Measurements from ENCODE around the gene RAMP2. TPM values are rescaled to one million over a fixed set of nuclear protein-coding genes. Genes with fewer than 3 reads are reported as not detected.

RAMP2 gene
- total RNA-seq, 1 experiment from 2014 or later = not detected

DNA sequence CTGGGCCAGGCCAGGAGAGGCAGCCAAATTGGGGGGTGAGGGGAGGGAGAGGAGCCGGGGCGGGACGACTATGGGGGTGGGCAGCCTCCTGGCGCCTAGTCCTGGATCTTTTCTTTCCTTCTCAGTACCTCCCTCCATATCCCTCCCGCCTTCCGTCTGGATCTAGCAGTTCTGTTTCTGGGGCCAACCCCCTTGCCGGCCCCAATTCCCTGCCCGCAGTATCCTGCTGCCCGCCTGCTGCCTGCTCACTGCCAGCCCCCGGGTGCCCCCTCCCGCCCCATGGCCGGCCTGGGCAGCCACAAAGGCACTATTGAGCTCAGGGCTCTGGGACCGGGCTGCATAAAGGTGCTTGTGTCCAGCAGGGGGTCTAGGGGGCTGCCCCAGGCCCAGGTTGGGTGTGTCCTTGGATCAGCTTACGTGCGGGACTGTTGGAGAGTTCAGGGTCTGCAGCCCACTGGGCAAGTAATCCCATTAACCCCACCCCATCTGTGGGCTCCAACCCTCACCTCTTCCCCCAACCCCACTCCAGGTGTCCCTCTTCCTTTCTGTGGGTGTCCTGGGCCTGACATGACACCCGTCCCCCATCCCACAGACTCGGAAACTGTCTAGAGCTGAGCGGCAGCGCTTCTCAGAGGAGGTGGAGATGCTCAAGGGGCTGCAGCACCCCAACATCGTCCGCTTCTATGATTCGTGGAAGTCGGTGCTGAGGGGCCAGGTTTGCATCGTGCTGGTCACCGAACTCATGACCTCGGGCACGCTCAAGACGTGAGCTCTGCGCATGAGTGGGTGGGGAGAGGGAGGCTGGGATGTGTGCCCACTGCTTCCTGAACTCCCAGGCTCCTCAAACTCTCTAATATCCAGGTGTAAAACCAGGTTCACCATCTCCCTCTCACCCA, 21.4 kb downstream of the RAMP2 start:
- Mint-ChIP-seq H3K27ac (ENCODE audit: low read depth, unreplicated experiment) (no peak overlapping the region), H3K4me1 (ENCODE audit: insufficient read depth, unreplicated experiment) (peaks cover 11% of the 10 kb centered on the region), H3K36me3 (ENCODE audit: insufficient read depth, unreplicated experiment) (peaks cover 22% of the 10 kb centered on the region), H3K9me3 (ENCODE audit: unreplicated experiment) (no peaks in the 10 kb centered on the region), H3K27me3 (ENCODE audit: insufficient read depth, unreplicated experiment) (no peaks in the 10 kb centered on the region), H3K4me3 (ENCODE audit: unreplicated experiment) (no peak overlapping the region)
- ChIA-PET CTCF (no interaction called here), POLR2A (interaction anchor here (0.8 to 2.5 kb wide), 4 partner anchors 9 to 182 kb away, joined by 3 to 15 read pairs (median 4); partner anchors contain the start of genes AARSD1, CNTD1, COA3 and VPS25)
- no TSS peak for BruUV-seq (replicated peaks)
- TF ChIP-seq, protein P1, sequence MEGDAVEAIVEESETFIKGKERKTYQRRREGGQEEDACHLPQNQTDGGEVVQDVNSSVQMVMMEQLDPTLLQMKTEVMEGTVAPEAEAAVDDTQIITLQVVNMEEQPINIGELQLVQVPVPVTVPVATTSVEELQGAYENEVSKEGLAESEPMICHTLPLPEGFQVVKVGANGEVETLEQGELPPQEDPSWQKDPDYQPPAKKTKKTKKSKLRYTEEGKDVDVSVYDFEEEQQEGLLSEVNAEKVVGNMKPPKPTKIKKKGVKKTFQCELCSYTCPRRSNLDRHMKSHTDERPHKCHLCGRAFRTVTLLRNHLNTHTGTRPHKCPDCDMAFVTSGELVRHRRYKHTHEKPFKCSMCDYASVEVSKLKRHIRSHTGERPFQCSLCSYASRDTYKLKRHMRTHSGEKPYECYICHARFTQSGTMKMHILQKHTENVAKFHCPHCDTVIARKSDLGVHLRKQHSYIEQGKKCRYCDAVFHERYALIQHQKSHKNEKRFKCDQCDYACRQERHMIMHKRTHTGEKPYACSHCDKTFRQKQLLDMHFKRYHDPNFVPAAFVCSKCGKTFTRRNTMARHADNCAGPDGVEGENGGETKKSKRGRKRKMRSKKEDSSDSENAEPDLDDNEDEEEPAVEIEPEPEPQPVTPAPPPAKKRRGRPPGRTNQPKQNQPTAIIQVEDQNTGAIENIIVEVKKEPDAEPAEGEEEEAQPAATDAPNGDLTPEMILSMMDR (IDR thresholded peaks at IDR 0.05; ENCODE audit: unreplicated experiment) = no peak
- intact Hi-C loops (cut with micrococcal nuclease) = no loop called here
- no peak for DNase-seq (ENCODE audit: unreplicated experiment)

DNA sequence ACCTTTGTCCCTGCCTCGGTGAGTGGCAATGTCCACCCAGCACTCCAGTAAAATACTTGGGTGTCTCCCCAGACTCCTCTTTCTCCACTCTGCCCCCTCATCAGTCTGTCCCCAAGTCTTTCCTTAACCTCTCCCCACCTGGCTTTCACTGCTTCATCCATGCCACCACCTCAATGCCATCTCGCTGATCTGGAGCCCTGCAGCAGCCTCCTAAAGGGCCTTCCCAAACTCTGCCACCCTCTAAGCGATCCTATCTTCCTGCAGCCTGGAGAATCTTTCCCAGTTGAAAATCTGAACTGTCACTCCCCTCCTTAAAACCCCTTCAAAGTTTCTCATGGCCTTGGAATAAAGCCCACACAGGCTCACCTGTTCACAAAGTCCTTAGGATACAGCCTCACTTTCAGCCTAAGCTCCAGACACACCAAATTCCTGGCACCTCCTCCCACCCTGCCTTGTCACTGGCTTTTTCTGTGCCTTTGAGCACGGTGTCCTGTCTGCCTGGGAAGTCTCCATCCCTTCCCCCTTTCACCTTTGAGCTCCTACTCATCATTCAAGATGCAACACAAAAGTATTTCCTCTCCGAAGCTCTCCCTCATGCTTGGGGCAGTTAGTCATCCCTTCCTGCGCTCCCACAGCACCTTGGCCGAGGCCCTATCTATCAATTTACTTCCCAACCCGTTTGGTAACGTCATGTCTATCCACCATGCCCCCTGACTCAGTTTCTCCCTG, 22.2 kb downstream of the RAMP2 start:
- Mint-ChIP-seq H3K9me3 (ENCODE audit: unreplicated experiment) (no peaks in the 10 kb centered on the region), H3K4me3 (ENCODE audit: unreplicated experiment) (no peak overlapping the region), H3K27ac (ENCODE audit: low read depth, unreplicated experiment) (peak overlapping the region; percentile 1), H3K4me1 (ENCODE audit: insufficient read depth, unreplicated experiment) (peaks cover 11% of the 10 kb centered on the region), H3K36me3 (ENCODE audit: insufficient read depth, unreplicated experiment) (peaks cover 13% of the 10 kb centered on the region), H3K27me3 (ENCODE audit: insufficient read depth, unreplicated experiment) (no peaks in the 10 kb centered on the region)
- peak; percentile 69 for DNase-seq (ENCODE audit: unreplicated experiment)
- intact Hi-C loops (cut with micrococcal nuclease) = no loop called here
- CTCF ChIA-PET = no interaction called here
- POLR2A ChIA-PET = interaction anchor here (0.8 to 2.5 kb wide), 2 partner anchors 10 to 26 kb away, joined by 3 to 15 read pairs; partner anchors contain the start of gene VPS25
- TF ChIP-seq, protein P1 (IDR thresholded peaks at IDR 0.05; ENCODE audit: unreplicated experiment) = no peak
- no TSS peak for BruUV-seq (replicated peaks)

DNA sequence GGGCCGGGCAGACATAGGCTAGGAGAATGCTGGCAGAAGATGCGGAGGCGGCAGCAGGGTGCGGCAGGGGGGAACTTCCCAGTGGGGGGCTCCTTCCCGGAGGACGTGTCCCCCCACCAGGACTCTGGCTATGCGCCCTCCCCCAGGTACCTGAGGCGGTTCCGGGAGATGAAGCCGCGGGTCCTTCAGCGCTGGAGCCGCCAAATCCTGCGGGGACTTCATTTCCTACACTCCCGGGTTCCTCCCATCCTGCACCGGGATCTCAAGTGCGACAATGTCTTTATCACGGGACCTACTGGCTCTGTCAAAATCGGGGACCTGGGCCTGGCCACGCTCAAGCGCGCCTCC, 22.7 kb downstream of the RAMP2 start:
- H3K27me3 Mint-ChIP-seq (ENCODE audit: insufficient read depth, unreplicated experiment) = no peaks in the 10 kb centered on the region
- no peak overlapping the region for H3K4me3 Mint-ChIP-seq (ENCODE audit: unreplicated experiment)
- H3K4me1 Mint-ChIP-seq (ENCODE audit: insufficient read depth, unreplicated experiment) = peaks cover 11% of the 10 kb centered on the region
- peaks cover 10% of the 10 kb centered on the region for H3K36me3 Mint-ChIP-seq (ENCODE audit: insufficient read depth, unreplicated experiment)
- DNase-seq (ENCODE audit: unreplicated experiment) = no peak
- intact Hi-C loops (cut with micrococcal nuclease) = no loop called here
- peak overlapping the region; percentile 1 for H3K27ac Mint-ChIP-seq (ENCODE audit: low read depth, unreplicated experiment)
- H3K9me3 Mint-ChIP-seq (ENCODE audit: unreplicated experiment) = no peaks in the 10 kb centered on the region
- TF ChIP-seq, protein P1 (IDR thresholded peaks at IDR 0.05; ENCODE audit: unreplicated experiment) = no peak
- ChIA-PET POLR2A (interaction anchor here (2.5 kb wide), 1 partner anchor 10 kb away, joined by 15 read pairs; the partner anchor contains the start of gene VPS25), CTCF (no interaction called here)
- BruUV-seq (replicated peaks) = no TSS peak

DNA sequence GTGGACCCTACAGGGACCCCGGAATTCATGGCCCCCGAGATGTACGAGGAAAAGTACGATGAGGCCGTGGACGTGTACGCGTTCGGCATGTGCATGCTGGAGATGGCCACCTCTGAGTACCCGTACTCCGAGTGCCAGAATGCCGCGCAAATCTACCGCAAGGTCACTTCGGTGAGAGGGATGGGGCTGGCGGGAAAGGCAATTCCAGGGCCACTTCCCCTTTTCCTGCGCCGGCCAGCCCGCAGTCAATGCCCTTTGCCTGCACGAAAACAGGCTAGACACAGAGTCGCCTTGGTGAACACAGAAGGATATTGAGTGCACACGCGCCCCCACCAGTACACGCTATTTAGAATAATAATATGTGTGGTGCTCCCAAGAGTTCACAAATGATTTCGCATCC, 23.4 kb downstream of the RAMP2 start:
- peaks cover 11% of the 10 kb centered on the region for H3K4me1 Mint-ChIP-seq (ENCODE audit: insufficient read depth, unreplicated experiment)

More for the DNA sequence above, 23.4 kb downstream of the RAMP2 start:
- POLR2A ChIA-PET = interaction anchor here (2.6 kb wide), 1 partner anchor 11 kb away, joined by 24 read pairs; the partner anchor contains the start of gene VPS25
- Mint-ChIP-seq H3K4me3 (ENCODE audit: unreplicated experiment) (no peak overlapping the region), H3K27ac (ENCODE audit: low read depth, unreplicated experiment) (no peak overlapping the region), H3K27me3 (ENCODE audit: insufficient read depth, unreplicated experiment) (no peaks in the 10 kb centered on the region), H3K36me3 (ENCODE audit: insufficient read depth, unreplicated experiment) (peaks cover 6% of the 10 kb centered on the region), H3K9me3 (ENCODE audit: unreplicated experiment) (no peaks in the 10 kb centered on the region)
- no TSS peak for BruUV-seq (replicated peaks)
- TF ChIP-seq, protein P1 (IDR thresholded peaks at IDR 0.05; ENCODE audit: unreplicated experiment) = no peak
- intact Hi-C loops (cut with micrococcal nuclease) = no loop called here
- CTCF ChIA-PET = no interaction called here
- DNase-seq (ENCODE audit: unreplicated experiment) = no peak
